ENCODE results near the gene RGS13.
A peak's percentile ranks its signal among the peaks of the same experiment; 100 is the strongest.

Gene RGS13

GRCh38 chr1:192628396-192629057 is 7.4 kb upstream of the RGS13 start:
- Histone ChIP-seq H3K36me3 (replicated peaks) (no peaks in the 10 kb centered on the region), H3K27ac (no peak overlapping the region), H3K4me3 (ENCODE audit: low read depth, low read length) (no peak overlapping the region), H3K27me3 (replicated peaks) (no peaks in the 10 kb centered on the region)
- in situ Hi-C loops (cut with HindIII; ENCODE audit: low pct_ligation_motif_present, low sequenced_read_pairs): no loop called here
- no peak for DNase-seq
- TF ChIP-seq CTCF (IDR thresholded peaks at IDR 0.05; ENCODE audit: low read depth, low read length, missing control alignments): no peak

GRCh38 chr1:192629612-192630011 is 6.3 kb upstream of the RGS13 start:
- DNase-seq: no peak
- Histone ChIP-seq H3K27me3 (replicated peaks) (no peaks in the 10 kb centered on the region), H3K36me3 (replicated peaks) (no peaks in the 10 kb centered on the region), H3K4me3 (ENCODE audit: low read depth, low read length) (no peak overlapping the region), H3K27ac (no peak overlapping the region)
- TF ChIP-seq CTCF (IDR thresholded peaks at IDR 0.05; ENCODE audit: low read depth, low read length, missing control alignments): no peak
- in situ Hi-C loops (cut with HindIII; ENCODE audit: low pct_ligation_motif_present, low sequenced_read_pairs): no loop called here

- TF ChIP-seq CTCF (IDR thresholded peaks at IDR 0.05; ENCODE audit: low read depth, low read length, missing control alignments): no peak
- no peak for DNase-seq
- Histone ChIP-seq H3K36me3 (replicated peaks) (no peaks in the 10 kb centered on the region), H3K4me3 (ENCODE audit: low read depth, low read length) (no peak overlapping the region), H3K27me3 (replicated peaks) (no peaks in the 10 kb centered on the region), H3K27ac (no peak overlapping the region)
- in situ Hi-C loops (cut with HindIII; ENCODE audit: low pct_ligation_motif_present, low sequenced_read_pairs): no loop called here
Observed at GRCh38 chr1:192630521-192631287, 5.2 kb upstream of the RGS13 start.

- peak overlapping the region; percentile 35 for H3K27ac ChIP-seq
- no peak overlapping the region for H3K4me3 ChIP-seq (ENCODE audit: low read depth, low read length)
- no peaks in the 10 kb centered on the region for H3K27me3 ChIP-seq (replicated peaks)
- TF ChIP-seq CTCF (IDR thresholded peaks at IDR 0.05; ENCODE audit: low read depth, low read length, missing control alignments): no peak
- no peak for DNase-seq
- in situ Hi-C loops (cut with HindIII; ENCODE audit: low pct_ligation_motif_present, low sequenced_read_pairs): no loop called here
- no peaks in the 10 kb centered on the region for H3K36me3 ChIP-seq (replicated peaks)
Observed at GRCh38 chr1:192631749-192632148, 4.2 kb upstream of the RGS13 start.

GRCh38 chr1:192632188-192632587 is 3.8 kb upstream of the RGS13 start:
- no peaks in the 10 kb centered on the region for H3K27me3 ChIP-seq (replicated peaks)
- in situ Hi-C loops (cut with HindIII; ENCODE audit: low pct_ligation_motif_present, low sequenced_read_pairs): no loop called here
- no peaks in the 10 kb centered on the region for H3K36me3 ChIP-seq (replicated peaks)

More at GRCh38 chr1:192632188-192632587, 3.8 kb upstream of the RGS13 start:
- TF ChIP-seq CTCF (IDR thresholded peaks at IDR 0.05; ENCODE audit: low read depth, low read length, missing control alignments): no peak
- peak overlapping the region; percentile 35 for H3K27ac ChIP-seq
- no peak overlapping the region for H3K4me3 ChIP-seq (ENCODE audit: low read depth, low read length)
- peak; percentile 45 for DNase-seq
